K562 (cell line): ENCODE measurements around the gene CLDND2. TPM values are rescaled to one million over a fixed set of nuclear protein-coding genes. Genes with fewer than 3 reads are reported as not detected.

ENCODE experiments used
- DPF2 ChIP-seq: fragments of 450-650 bp; IDR thresholded peaks from 2 replicates; pipeline ENCODE4 v1.6.1; 2016
- GABPB1 ChIP-seq: sonication (generic); formaldehyde crosslinking; IDR thresholded peaks from 2 replicates; pipeline ENCODE4 v1.8.0; 2022; ENCODE audit warnings: mild to moderate bottlenecking, missing genetic modification reagents
- HDAC1 ChIP-seq, 2 experiments: fragments of 450-650 bp; IDR thresholded peaks; 2 replicates each; pipeline ENCODE4 v1.6.1; 2016 to 2017; ENCODE audit warnings: inconsistent platforms in 1 of 2, mild to moderate bottlenecking in 1 of 2, moderate library complexity in 1 of 2
- HDAC8 ChIP-seq: fragments of 450-650 bp; IDR thresholded peaks from 2 replicates; pipeline ENCODE4 v1.6.1; 2016; ENCODE audit warnings: mild to moderate bottlenecking, missing genetic modification characterization, moderate library complexity, missing compliant biosample characterization
- NR3C1 ChIP-seq: sonication (generic); formaldehyde crosslinking; IDR thresholded peaks from 2 replicates; pipeline ENCODE4 v1.8.1; 2022; ENCODE audit warnings: missing genetic modification reagents
- NRF1 ChIP-seq, 2 experiments: fragments of 450-650 bp; IDR thresholded peaks in 1 of 2; conservative IDR thresholded peaks in 1 of 2; 2 replicates each; pipeline ENCODE4 v1.6.1; 2014; ENCODE audit warnings: mild to moderate bottlenecking in 2 of 2
- RNF2 ChIP-seq: sonication (generic); IDR thresholded peaks from 2 replicates; pipeline ENCODE4 v1.6.1; 2016
- SMC3 ChIP-seq: conservative IDR thresholded peaks from 2 replicates; pipeline ENCODE4 v1.6.1; 2011; ENCODE audit warnings: low read depth, low read length, improper control_type of control experiment; ENCODE audit not compliant: insufficient read depth
- STAT5B ChIP-seq: fragments of 250-450 bp; sonication (Bioruptor Pico); IDR thresholded peaks from 2 replicates; pipeline ENCODE4 v1.8.0; 2021; ENCODE audit warnings: mild to moderate bottlenecking, inconsistent platforms
- ZBTB7A ChIP-seq: IDR thresholded peaks from 2 replicates; pipeline ENCODE4 v1.6.1; 2011; ENCODE audit warnings: low read depth, mild to moderate bottlenecking, low read length, moderate library complexity, borderline replicate concordance; ENCODE audit not compliant: control insufficient read depth
- ZNF57 ChIP-seq: fragments of 450-650 bp; formaldehyde crosslinking; IDR thresholded peaks from 2 replicates; pipeline ENCODE4 v1.4.0; 2020; ENCODE audit warnings: mild to moderate bottlenecking, moderate library complexity
- polyA plus RNA-seq, 8 experiments: library from polyadenylated mRNA; depleted of rRNA in 4 of 8; stranded (reverse) in 5 of 8; unstranded in 3 of 8; fragments of >200 nt; fragmentation: Nextera tagmentation in 2 of 8; fragmentation: Illumina TruSeq in 1 of 8; extraction: Ambion mirVana in 2 of 8; extraction: Trizol in 1 of 8; gene quantifications; 2 replicates each; pipeline versions ENCODE4 v1.2.1 to v1.2.3, GENCODE V29; 2011 to 2014; ENCODE audit warnings: inconsistent platforms in 1 of 8, missing spikeins in 1 of 8
- total RNA-seq, 7 experiments: library from RNA; depleted of rRNA in 6 of 7; stranded (reverse); fragments of >200 nt in 6 of 7; fragmentation: Illumina TruSeq in 2 of 7; extraction: Trizol in 2 of 7; gene quantifications; 2 replicates each; pipeline versions ENCODE4 v1.2.1 to v1.2.3, GENCODE V29; 2011 to 2021; ENCODE audit warnings: low replicate concordance in 1 of 7
- TF ChIP-seq, protein P1 (sequence below), 2 experiments: fragments of 450-650 bp in 1 of 2; IDR thresholded peaks; 2 replicates each; pipeline ENCODE4 v1.6.1; 2011 to 2017; ENCODE audit warnings: low read depth in 2 of 2, antibody characterized with exemption in 1 of 2, borderline replicate concordance in 1 of 2, low read length in 1 of 2, mild to moderate bottlenecking in 1 of 2, mixed read lengths in 1 of 2; ENCODE audit not compliant: control insufficient read depth in 1 of 2
- TF ChIP-seq, protein P2 (sequence below), 2 experiments: IDR thresholded peaks in 1 of 2; conservative IDR thresholded peaks in 1 of 2; 2 replicates each; pipeline ENCODE4 v1.6.1; 2016; ENCODE audit warnings: low read depth in 2 of 2, mild to moderate bottlenecking in 1 of 2, missing compliant biosample characterization in 1 of 2, missing genetic modification characterization in 1 of 2, moderate library complexity in 1 of 2
- TF ChIP-seq, protein P3 (sequence below): fragments of 250-450 bp; sonication (Bioruptor Pico); IDR thresholded peaks from 2 replicates; pipeline ENCODE4 v1.5.0; 2021
- TF ChIP-seq, protein P4 (sequence below): IDR thresholded peaks from 2 replicates; pipeline ENCODE4 v1.6.1; 2011; ENCODE audit warnings: borderline replicate concordance, low read depth, mild to moderate bottlenecking, moderate library complexity, low read length; ENCODE audit not compliant: insufficient read depth, poor library complexity, severe bottlenecking
- TF ChIP-seq, protein P5 (sequence below): sonication (generic); formaldehyde crosslinking; IDR thresholded peaks from 2 replicates; pipeline ENCODE4 v1.8.0; 2022; ENCODE audit warnings: mild to moderate bottlenecking, low read depth, missing genetic modification reagents

Gene CLDND2
- total and polyA plus RNA-seq, 9 of the 15 experiments (the other 6 are each of a cell fraction or from before 2014, with no cell fraction given) = 0.45 to 4.0 (median 1.2) TPM; not detected in 3

DNA sequence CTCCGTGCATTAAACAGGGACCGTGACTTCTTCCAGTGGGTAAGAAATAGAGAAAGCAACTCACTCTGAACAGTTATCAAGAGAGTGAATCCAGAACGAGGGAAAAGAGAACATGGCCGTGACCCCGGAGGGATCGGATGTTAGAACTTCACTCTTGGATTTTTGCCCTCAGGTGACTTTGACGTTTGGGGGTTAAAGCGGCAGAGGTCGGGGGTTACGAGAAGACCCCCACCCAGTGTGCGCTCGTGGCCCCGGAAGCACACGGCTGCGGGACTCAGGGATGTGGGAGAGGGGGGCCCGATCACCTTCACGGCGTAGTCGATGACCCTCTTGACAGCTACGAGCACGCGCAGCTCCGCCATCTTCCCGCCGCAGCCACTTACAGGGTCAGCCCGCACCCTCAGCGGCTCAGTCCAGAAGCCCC is 2.8 kb downstream of the CLDND2 start, which contains the start of gene ETFB (continued):
- TF ChIP-seq, protein P1, sequence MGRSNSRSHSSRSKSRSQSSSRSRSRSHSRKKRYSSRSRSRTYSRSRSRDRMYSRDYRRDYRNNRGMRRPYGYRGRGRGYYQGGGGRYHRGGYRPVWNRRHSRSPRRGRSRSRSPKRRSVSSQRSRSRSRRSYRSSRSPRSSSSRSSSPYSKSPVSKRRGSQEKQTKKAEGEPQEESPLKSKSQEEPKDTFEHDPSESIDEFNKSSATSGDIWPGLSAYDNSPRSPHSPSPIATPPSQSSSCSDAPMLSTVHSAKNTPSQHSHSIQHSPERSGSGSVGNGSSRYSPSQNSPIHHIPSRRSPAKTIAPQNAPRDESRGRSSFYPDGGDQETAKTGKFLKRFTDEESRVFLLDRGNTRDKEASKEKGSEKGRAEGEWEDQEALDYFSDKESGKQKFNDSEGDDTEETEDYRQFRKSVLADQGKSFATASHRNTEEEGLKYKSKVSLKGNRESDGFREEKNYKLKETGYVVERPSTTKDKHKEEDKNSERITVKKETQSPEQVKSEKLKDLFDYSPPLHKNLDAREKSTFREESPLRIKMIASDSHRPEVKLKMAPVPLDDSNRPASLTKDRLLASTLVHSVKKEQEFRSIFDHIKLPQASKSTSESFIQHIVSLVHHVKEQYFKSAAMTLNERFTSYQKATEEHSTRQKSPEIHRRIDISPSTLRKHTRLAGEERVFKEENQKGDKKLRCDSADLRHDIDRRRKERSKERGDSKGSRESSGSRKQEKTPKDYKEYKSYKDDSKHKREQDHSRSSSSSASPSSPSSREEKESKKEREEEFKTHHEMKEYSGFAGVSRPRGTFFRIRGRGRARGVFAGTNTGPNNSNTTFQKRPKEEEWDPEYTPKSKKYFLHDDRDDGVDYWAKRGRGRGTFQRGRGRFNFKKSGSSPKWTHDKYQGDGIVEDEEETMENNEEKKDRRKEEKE (IDR thresholded peaks at IDR 0.05; ENCODE audit: borderline replicate concordance in 1 of 2, control insufficient read depth in 1 of 2, low read depth in 2 of 2, low read length in 1 of 2) = no peak
- TF ChIP-seq NRF1 (conservative IDR thresholded peaks at IDR 0.05 in 1 of 2, IDR thresholded peaks at IDR 0.05 in 1 of 2) (no peak), STAT5B (CRISPR knock-in tag) (no peak), SMC3 (no peak), DPF2 (no peak), NR3C1 (CRISPR knock-in tag) (no peak), HDAC8 (tag) (no peak), ZBTB7A (peak; percentile 62), GABPB1 (CRISPR knock-in tag) (0 out of 2 replicates have a peak, but pooled peaks have one; percentile 62), HDAC1 (IDR thresholded peaks at IDR 0.05) (peak in 1 of 2 experiments; percentile 51; a peak in 2 of 4 replicates), ZNF57 (CRISPR knock-in tag) (no peak), RNF2 (no peak)
- TF ChIP-seq, protein P2, sequence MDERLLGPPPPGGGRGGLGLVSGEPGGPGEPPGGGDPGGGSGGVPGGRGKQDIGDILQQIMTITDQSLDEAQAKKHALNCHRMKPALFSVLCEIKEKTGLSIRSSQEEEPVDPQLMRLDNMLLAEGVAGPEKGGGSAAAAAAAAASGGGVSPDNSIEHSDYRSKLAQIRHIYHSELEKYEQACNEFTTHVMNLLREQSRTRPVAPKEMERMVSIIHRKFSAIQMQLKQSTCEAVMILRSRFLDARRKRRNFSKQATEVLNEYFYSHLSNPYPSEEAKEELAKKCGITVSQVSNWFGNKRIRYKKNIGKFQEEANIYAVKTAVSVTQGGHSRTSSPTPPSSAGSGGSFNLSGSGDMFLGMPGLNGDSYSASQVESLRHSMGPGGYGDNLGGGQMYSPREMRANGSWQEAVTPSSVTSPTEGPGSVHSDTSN (CRISPR knock-in tag; IDR thresholded peaks at IDR 0.05; ENCODE audit: low read depth) = no peak
- TF ChIP-seq, protein P2 (tag; conservative IDR thresholded peaks at IDR 0.05; ENCODE audit: low read depth) = no peak
- TF ChIP-seq, protein P3, sequence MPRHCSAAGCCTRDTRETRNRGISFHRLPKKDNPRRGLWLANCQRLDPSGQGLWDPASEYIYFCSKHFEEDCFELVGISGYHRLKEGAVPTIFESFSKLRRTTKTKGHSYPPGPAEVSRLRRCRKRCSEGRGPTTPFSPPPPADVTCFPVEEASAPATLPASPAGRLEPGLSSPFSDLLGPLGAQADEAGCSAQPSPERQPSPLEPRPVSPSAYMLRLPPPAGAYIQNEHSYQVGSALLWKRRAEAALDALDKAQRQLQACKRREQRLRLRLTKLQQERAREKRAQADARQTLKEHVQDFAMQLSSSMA (CRISPR knock-in tag) = no peak
- TF ChIP-seq, protein P4, sequence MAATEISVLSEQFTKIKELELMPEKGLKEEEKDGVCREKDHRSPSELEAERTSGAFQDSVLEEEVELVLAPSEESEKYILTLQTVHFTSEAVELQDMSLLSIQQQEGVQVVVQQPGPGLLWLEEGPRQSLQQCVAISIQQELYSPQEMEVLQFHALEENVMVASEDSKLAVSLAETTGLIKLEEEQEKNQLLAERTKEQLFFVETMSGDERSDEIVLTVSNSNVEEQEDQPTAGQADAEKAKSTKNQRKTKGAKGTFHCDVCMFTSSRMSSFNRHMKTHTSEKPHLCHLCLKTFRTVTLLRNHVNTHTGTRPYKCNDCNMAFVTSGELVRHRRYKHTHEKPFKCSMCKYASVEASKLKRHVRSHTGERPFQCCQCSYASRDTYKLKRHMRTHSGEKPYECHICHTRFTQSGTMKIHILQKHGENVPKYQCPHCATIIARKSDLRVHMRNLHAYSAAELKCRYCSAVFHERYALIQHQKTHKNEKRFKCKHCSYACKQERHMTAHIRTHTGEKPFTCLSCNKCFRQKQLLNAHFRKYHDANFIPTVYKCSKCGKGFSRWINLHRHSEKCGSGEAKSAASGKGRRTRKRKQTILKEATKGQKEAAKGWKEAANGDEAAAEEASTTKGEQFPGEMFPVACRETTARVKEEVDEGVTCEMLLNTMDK = no peak
- TF ChIP-seq, protein P5, sequence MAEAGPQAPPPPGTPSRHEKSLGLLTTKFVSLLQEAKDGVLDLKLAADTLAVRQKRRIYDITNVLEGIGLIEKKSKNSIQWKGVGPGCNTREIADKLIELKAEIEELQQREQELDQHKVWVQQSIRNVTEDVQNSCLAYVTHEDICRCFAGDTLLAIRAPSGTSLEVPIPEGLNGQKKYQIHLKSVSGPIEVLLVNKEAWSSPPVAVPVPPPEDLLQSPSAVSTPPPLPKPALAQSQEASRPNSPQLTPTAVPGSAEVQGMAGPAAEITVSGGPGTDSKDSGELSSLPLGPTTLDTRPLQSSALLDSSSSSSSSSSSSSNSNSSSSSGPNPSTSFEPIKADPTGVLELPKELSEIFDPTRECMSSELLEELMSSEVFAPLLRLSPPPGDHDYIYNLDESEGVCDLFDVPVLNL (CRISPR knock-in tag) = no peak
